ENCODE data around the gene PLEKHF1. TPM values are rescaled to one million over a fixed set of nuclear protein-coding genes. Genes with fewer than 3 reads are reported as not detected.

The PLEKHF1 gene
- total and polyA plus RNA-seq, 2 of the 13 experiments (the other 11 are each of a cell fraction or from before 2014, with no cell fraction given): 2.9 to 3.8 TPM

DNA sequence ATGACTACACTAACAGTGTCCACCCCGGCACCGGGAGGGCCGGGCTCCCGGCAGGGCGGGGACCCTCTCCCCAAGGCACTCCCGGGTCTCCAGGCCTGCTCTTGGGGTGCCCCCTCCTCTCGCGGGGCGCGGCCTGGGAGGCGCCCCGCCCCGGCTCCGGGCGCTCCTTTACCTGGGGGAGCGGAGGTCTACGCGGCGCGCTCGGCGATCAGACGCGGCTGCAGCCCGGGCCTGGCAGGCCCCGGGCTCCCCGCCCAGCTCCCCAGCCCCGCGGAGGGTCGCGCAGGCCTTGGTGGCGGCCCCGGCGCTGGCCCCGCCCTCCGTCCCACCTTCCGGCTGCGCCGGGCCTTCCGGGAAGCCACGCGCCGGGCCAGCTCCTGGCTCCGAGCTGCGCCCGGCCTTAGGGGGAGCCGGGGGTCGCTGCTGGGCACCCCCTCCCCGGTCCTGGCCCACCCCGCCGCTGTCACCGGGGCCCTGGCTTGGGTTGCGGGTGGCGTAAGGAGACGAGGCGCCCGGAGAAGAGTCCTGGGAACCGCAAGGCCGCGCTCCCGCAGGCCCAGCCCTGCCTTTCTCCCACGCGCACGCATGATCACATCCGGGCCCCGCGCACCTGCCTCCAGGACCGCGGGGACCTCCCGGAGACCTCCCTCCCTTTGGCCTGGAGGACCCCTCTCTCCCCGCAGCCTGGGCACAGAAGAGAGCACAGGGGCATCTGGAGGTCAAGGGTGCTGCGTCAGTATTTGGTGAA is 49.9 kb downstream of the PLEKHF1 start, which contains the start of gene C19orf12 (continued):
- TF ChIP-seq, protein P1, sequence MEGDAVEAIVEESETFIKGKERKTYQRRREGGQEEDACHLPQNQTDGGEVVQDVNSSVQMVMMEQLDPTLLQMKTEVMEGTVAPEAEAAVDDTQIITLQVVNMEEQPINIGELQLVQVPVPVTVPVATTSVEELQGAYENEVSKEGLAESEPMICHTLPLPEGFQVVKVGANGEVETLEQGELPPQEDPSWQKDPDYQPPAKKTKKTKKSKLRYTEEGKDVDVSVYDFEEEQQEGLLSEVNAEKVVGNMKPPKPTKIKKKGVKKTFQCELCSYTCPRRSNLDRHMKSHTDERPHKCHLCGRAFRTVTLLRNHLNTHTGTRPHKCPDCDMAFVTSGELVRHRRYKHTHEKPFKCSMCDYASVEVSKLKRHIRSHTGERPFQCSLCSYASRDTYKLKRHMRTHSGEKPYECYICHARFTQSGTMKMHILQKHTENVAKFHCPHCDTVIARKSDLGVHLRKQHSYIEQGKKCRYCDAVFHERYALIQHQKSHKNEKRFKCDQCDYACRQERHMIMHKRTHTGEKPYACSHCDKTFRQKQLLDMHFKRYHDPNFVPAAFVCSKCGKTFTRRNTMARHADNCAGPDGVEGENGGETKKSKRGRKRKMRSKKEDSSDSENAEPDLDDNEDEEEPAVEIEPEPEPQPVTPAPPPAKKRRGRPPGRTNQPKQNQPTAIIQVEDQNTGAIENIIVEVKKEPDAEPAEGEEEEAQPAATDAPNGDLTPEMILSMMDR (CRISPR knock-in tag; IDR thresholded peaks at IDR 0.05): no peak
- TF ChIP-seq ZNF30 (CRISPR knock-in tag; IDR thresholded peaks at IDR 0.05) (no peak), PTBP1 (IDR thresholded peaks at IDR 0.05; ENCODE audit: low read depth, low read length, poor library complexity, severe bottlenecking) (peak; percentile 66), CBX1 (IDR thresholded peaks at IDR 0.05; ENCODE audit: low read depth) (no peak), ZFP36 (IDR thresholded peaks at IDR 0.05; ENCODE audit: borderline replicate concordance, low read depth, low read length, partially characterized antibody) (no peak), GTF3A (CRISPR knock-in tag; conservative IDR thresholded peaks at IDR 0.05) (no peak), KLF16 (CRISPR knock-in tag; IDR thresholded peaks at IDR 0.05) (peak in 1 of 2 experiments; percentile 41; a peak in 1 of 4 replicates), ATRX (CRISPR knock-in tag; IDR thresholded peaks at IDR 0.05; ENCODE audit: borderline replicate concordance) (no peak)
- TF ChIP-seq, protein P2, sequence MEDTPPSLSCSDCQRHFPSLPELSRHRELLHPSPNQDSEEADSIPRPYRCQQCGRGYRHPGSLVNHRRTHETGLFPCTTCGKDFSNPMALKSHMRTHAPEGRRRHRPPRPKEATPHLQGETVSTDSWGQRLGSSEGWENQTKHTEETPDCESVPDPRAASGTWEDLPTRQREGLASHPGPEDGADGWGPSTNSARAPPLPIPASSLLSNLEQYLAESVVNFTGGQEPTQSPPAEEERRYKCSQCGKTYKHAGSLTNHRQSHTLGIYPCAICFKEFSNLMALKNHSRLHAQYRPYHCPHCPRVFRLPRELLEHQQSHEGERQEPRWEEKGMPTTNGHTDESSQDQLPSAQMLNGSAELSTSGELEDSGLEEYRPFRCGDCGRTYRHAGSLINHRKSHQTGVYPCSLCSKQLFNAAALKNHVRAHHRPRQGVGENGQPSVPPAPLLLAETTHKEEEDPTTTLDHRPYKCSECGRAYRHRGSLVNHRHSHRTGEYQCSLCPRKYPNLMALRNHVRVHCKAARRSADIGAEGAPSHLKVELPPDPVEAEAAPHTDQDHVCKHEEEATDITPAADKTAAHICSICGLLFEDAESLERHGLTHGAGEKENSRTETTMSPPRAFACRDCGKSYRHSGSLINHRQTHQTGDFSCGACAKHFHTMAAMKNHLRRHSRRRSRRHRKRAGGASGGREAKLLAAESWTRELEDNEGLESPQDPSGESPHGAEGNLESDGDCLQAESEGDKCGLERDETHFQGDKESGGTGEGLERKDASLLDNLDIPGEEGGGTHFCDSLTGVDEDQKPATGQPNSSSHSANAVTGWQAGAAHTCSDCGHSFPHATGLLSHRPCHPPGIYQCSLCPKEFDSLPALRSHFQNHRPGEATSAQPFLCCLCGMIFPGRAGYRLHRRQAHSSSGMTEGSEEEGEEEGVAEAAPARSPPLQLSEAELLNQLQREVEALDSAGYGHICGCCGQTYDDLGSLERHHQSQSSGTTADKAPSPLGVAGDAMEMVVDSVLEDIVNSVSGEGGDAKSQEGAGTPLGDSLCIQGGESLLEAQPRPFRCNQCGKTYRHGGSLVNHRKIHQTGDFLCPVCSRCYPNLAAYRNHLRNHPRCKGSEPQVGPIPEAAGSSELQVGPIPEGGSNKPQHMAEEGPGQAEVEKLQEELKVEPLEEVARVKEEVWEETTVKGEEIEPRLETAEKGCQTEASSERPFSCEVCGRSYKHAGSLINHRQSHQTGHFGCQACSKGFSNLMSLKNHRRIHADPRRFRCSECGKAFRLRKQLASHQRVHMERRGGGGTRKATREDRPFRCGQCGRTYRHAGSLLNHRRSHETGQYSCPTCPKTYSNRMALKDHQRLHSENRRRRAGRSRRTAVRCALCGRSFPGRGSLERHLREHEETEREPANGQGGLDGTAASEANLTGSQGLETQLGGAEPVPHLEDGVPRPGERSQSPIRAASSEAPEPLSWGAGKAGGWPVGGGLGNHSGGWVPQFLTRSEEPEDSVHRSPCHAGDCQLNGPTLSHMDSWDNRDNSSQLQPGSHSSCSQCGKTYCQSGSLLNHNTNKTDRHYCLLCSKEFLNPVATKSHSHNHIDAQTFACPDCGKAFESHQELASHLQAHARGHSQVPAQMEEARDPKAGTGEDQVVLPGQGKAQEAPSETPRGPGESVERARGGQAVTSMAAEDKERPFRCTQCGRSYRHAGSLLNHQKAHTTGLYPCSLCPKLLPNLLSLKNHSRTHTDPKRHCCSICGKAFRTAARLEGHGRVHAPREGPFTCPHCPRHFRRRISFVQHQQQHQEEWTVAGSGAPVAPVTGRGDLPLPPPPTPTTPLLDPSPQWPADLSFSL (CRISPR knock-in tag; IDR thresholded peaks at IDR 0.05): no peak
- TF ChIP-seq, protein P3, sequence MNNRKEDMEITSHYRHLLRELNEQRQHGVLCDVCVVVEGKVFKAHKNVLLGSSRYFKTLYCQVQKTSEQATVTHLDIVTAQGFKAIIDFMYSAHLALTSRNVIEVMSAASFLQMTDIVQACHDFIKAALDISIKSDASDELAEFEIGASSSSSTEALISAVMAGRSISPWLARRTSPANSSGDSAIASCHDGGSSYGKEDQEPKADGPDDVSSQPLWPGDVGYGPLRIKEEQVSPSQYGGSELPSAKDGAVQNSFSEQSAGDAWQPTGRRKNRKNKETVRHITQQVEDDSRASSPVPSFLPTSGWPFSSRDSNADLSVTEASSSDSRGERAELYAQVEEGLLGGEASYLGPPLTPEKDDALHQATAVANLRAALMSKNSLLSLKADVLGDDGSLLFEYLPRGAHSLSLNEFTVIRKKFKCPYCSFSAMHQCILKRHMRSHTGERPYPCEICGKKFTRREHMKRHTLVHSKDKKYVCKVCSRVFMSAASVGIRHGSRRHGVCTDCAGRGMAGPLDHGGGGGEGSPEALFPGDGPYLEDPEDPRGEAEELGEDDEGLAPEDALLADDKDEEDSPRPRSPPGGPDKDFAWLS (CRISPR knock-in tag; IDR thresholded peaks at IDR 0.05; ENCODE audit: borderline replicate concordance): no peak
- TF ChIP-seq, protein P4, sequence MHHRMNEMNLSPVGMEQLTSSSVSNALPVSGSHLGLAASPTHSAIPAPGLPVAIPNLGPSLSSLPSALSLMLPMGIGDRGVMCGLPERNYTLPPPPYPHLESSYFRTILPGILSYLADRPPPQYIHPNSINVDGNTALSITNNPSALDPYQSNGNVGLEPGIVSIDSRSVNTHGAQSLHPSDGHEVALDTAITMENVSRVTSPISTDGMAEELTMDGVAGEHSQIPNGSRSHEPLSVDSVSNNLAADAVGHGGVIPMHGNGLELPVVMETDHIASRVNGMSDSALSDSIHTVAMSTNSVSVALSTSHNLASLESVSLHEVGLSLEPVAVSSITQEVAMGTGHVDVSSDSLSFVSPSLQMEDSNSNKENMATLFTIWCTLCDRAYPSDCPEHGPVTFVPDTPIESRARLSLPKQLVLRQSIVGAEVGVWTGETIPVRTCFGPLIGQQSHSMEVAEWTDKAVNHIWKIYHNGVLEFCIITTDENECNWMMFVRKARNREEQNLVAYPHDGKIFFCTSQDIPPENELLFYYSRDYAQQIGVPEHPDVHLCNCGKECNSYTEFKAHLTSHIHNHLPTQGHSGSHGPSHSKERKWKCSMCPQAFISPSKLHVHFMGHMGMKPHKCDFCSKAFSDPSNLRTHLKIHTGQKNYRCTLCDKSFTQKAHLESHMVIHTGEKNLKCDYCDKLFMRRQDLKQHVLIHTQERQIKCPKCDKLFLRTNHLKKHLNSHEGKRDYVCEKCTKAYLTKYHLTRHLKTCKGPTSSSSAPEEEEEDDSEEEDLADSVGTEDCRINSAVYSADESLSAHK (CRISPR knock-in tag; IDR thresholded peaks at IDR 0.05; ENCODE audit: borderline replicate concordance): no peak
- TF ChIP-seq, protein P5, sequence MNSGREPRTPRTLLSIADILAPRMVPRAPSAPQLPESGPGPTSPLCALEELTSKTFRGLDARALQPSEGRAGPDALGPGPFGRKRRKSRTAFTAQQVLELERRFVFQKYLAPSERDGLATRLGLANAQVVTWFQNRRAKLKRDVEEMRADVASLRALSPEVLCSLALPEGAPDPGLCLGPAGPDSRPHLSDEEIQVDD (CRISPR knock-in tag; IDR thresholded peaks at IDR 0.05; ENCODE audit: borderline replicate concordance): no peak
- TF ChIP-seq, protein P6, sequence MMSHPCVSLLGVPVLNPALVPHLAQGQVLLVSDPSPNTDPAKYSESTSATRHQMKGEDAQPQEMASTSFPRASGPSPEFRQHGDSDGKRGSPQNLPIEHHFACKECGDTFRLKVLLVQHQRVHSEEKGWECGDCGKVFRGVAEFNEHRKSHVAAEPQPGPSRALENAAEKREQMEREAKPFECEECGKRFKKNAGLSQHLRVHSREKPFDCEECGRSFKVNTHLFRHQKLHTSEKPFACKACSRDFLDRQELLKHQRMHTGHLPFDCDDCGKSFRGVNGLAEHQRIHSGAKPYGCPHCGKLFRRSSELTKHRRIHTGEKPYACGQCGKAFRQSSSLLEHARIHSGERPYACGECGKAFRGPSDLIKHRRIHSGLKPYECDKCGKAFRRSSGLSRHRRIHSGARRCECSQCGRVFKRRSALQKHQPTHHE (CRISPR knock-in tag; IDR thresholded peaks at IDR 0.05; ENCODE audit: borderline replicate concordance): no peak
